KMS-11 (cell line): ENCODE data around the gene PAQR4.

Experiments
- H2AFZ ChIP-seq: fragments of 200-600 bp; sonication (generic); 2 replicates; pipeline ENCODE4 v1.6.1; 2016; ENCODE audit warnings: antibody characterized with exemption, mixed run types, low read depth
- H3K27ac ChIP-seq: fragments of 200-600 bp; sonication (generic); 2 replicates; pipeline ENCODE4 v1.6.1; 2016; ENCODE audit warnings: mild to moderate bottlenecking, mixed run types
- H3K27me3 ChIP-seq: fragments of 200-600 bp; sonication (generic); 2 replicates; pipeline ENCODE4 v1.6.1; 2017; ENCODE audit warnings: mild to moderate bottlenecking, low read depth, mixed run types, moderate library complexity; ENCODE audit not compliant: insufficient read depth
- H3K36me3 ChIP-seq: fragments of 200-600 bp; sonication (generic); 2 replicates; pipeline ENCODE4 v1.6.1; 2017; ENCODE audit warnings: mild to moderate bottlenecking, mixed run types; ENCODE audit not compliant: insufficient read depth
- H3K4me1 ChIP-seq: fragments of 200-600 bp; sonication (generic); 2 replicates; pipeline ENCODE4 v1.6.1; 2016; ENCODE audit warnings: mild to moderate bottlenecking, low read depth, mixed run types; ENCODE audit not compliant: poor library complexity, severe bottlenecking
- H3K4me2 ChIP-seq: fragments of 200-600 bp; sonication (generic); 2 replicates; pipeline ENCODE4 v1.7.0; 2016; ENCODE audit warnings: mild to moderate bottlenecking, mixed run types
- H3K4me3 ChIP-seq: fragments of 200-600 bp; sonication (generic); IDR thresholded peaks from 2 replicates; pipeline ENCODE4 v1.6.1; 2017; ENCODE audit warnings: low read depth, low read length, mixed read lengths; ENCODE audit not compliant: insufficient read depth
- H3K79me2 ChIP-seq: fragments of 200-600 bp; sonication (generic); 2 replicates; pipeline ENCODE4 v1.6.1; 2016; ENCODE audit warnings: low read depth, mixed run types; ENCODE audit not compliant: insufficient read depth
- H3K9ac ChIP-seq: fragments of 200-600 bp; sonication (generic); 2 replicates; pipeline ENCODE4 v1.6.1; 2016; ENCODE audit warnings: mild to moderate bottlenecking, mixed run types
- H4K20me1 ChIP-seq: fragments of 200-600 bp; sonication (generic); 2 replicates; pipeline ENCODE4 v1.6.1; 2016; ENCODE audit warnings: mild to moderate bottlenecking, mixed run types; ENCODE audit not compliant: insufficient read depth
- CTCF ChIP-seq: fragments of 200-600 bp; sonication (generic); conservative IDR thresholded peaks from 2 replicates; pipeline ENCODE4 v1.6.1; 2017; ENCODE audit warnings: low read depth, mild to moderate bottlenecking, antibody characterized with exemption, low read length, moderate library complexity, mixed read lengths

The PAQR4 gene

GRCh38 chr16:2982402-2982801, 13.3 kb downstream of the PAQR4 start:
- no peak overlapping the region for H3K27ac ChIP-seq
- H3K4me3 ChIP-seq: no peak overlapping the region
- H3K4me1 ChIP-seq: peaks cover 38% of the 10 kb centered on the region
- H2AFZ ChIP-seq: no peak overlapping the region
- peaks cover 38% of the 10 kb centered on the region for H3K27me3 ChIP-seq
- no peaks in the 10 kb centered on the region for H3K36me3 ChIP-seq
- peaks cover 26% of the 10 kb centered on the region; the same call in 1 of the 2 replicates for H3K79me2 ChIP-seq
- no peaks in the 10 kb centered on the region for H4K20me1 ChIP-seq
- no peak overlapping the region for H3K9ac ChIP-seq
- H3K4me2 ChIP-seq: no peak overlapping the region
- TF ChIP-seq CTCF: no peak

DNA sequence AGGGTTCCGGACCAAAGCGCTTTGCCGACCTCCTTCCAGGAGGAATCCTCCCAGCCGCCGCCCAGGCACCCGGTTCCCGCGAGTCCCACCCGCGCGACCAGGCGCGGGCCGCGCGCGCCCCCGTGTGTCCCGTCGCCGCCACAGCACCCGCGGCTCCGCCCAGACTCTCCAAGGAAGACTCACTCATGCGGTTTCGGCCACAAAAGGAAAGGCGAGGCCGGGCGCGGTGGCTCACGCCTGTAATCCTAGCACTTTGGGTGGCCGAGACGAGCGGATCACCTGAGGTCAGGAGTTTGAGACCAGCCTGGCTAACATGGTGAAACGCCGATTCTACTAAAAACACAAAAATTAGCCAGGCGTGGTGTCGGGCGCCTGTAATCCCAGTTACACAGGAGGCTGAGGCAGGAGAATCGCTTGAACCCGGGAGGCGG, 14.6 kb downstream of the PAQR4 start:
- Histone ChIP-seq H3K4me1 (peaks cover 27% of the 10 kb centered on the region), H3K4me3 (no peak overlapping the region)

GRCh38 chr16:2985462-2985861, 16.3 kb downstream of the PAQR4 start:
- Histone ChIP-seq H3K4me3 (no peak overlapping the region), H3K9ac (no peak overlapping the region), H3K36me3 (no peaks in the 10 kb centered on the region), H3K27me3 (peaks cover 68% of the 10 kb centered on the region), H3K4me1 (peaks cover 21% of the 10 kb centered on the region), H4K20me1 (no peaks in the 10 kb centered on the region), H3K27ac (no peak overlapping the region), H3K4me2 (no peak overlapping the region), H2AFZ (no peak overlapping the region), H3K79me2 (no peaks in the 10 kb centered on the region)
- TF ChIP-seq CTCF: no peak

More for the DNA sequence above, 14.6 kb downstream of the PAQR4 start:
- Histone ChIP-seq H3K9ac (peak overlapping the region; percentile 17; the same call in 1 of the 2 replicates), H2AFZ (peak overlapping the region; percentile 76), H4K20me1 (no peaks in the 10 kb centered on the region), H3K36me3 (no peaks in the 10 kb centered on the region), H3K79me2 (peaks cover 13% of the 10 kb centered on the region; the same call in 1 of the 2 replicates), H3K27ac (no peak overlapping the region), H3K4me2 (peak overlapping the region; percentile 98), H3K27me3 (peaks cover 51% of the 10 kb centered on the region)
- TF ChIP-seq CTCF: peak; percentile 90

GRCh38 chr16:2985893-2986355, 16.8 kb downstream of the PAQR4 start:
- Histone ChIP-seq H3K79me2 (no peaks in the 10 kb centered on the region), H3K27me3 (peaks cover 73% of the 10 kb centered on the region), H4K20me1 (no peaks in the 10 kb centered on the region), H3K4me3 (no peak overlapping the region), H2AFZ (no peak overlapping the region), H3K4me2 (no peak overlapping the region), H3K4me1 (peaks cover 21% of the 10 kb centered on the region), H3K36me3 (no peaks in the 10 kb centered on the region), H3K9ac (no peak overlapping the region), H3K27ac (no peak overlapping the region)
- TF ChIP-seq CTCF: no peak
